K562 (cell line): ENCODE measurements around the gene ACHE. TPM values are rescaled to one million over a fixed set of nuclear protein-coding genes. Genes with fewer than 3 reads are reported as not detected.

ENCODE experiments used
- E2F3 ChIP-seq: fragments of 250-450 bp; sonication (Bioruptor Pico); IDR thresholded peaks from 2 replicates; pipeline ENCODE4 v1.4.0; 2020; ENCODE audit warnings: mild to moderate bottlenecking
- FOXJ2 ChIP-seq: fragments of 200-800 bp; sonication (Bioruptor generic); IDR thresholded peaks from 2 replicates; pipeline ENCODE4 v1.6.1; 2016; ENCODE audit warnings: missing genetic modification characterization, missing compliant biosample characterization
- FOXJ3 ChIP-seq: sonication (generic); formaldehyde crosslinking; IDR thresholded peaks from 2 replicates; pipeline ENCODE4 v1.4.0; 2020; ENCODE audit warnings: mild to moderate bottlenecking, missing genetic modification reagents
- FOXO4 ChIP-seq: fragments of 450-650 bp; formaldehyde crosslinking; IDR thresholded peaks from 2 replicates; pipeline ENCODE4 v1.4.0; 2020; ENCODE audit warnings: mild to moderate bottlenecking, moderate library complexity
- MEIS2 ChIP-seq: fragments of 450-650 bp; IDR thresholded peaks from 2 replicates; pipeline ENCODE4 v1.6.1; 2014; ENCODE audit warnings: mild to moderate bottlenecking; ENCODE audit not compliant: partially characterized antibody
- NFATC3 ChIP-seq: fragments of 450-650 bp; IDR thresholded peaks from 2 replicates; pipeline ENCODE4 v1.6.1; 2017; ENCODE audit warnings: mild to moderate bottlenecking
- NR1H2 ChIP-seq: sonication (generic); formaldehyde crosslinking; IDR thresholded peaks from 2 replicates; pipeline ENCODE4 v1.4.0; 2020; ENCODE audit warnings: mild to moderate bottlenecking, missing genetic modification reagents
- NR4A1 ChIP-seq, 2 experiments: fragments of 250-450 bp in 1 of 2; fragments of 450-650 bp in 1 of 2; sonication (Bioruptor Pico) in 1 of 2; IDR thresholded peaks; 2 replicates each; pipeline versions ENCODE4 v1.4.0 to v1.6.1; 2016 to 2020; ENCODE audit warnings: mild to moderate bottlenecking in 2 of 2, missing compliant biosample characterization in 1 of 2, missing genetic modification characterization in 1 of 2, moderate library complexity in 1 of 2
- STAG1 ChIP-seq: sonication (generic); formaldehyde crosslinking; IDR thresholded peaks from 2 replicates; pipeline ENCODE4 v1.5.0; 2020; ENCODE audit warnings: missing genetic modification reagents, borderline replicate concordance
- ZBTB8A ChIP-seq: fragments of 450-650 bp; IDR thresholded peaks from 2 replicates; pipeline ENCODE4 v1.6.1; 2018; ENCODE audit warnings: mild to moderate bottlenecking, moderate library complexity; ENCODE audit not compliant: partially characterized antibody
- ZNF408 ChIP-seq: fragments of 250-450 bp; sonication (Bioruptor Pico); IDR thresholded peaks from 2 replicates; pipeline ENCODE4 v1.4.0; 2020; ENCODE audit warnings: low read depth, mild to moderate bottlenecking, moderate library complexity
- ZZZ3 ChIP-seq: fragments of 450-650 bp; IDR thresholded peaks from 2 replicates; pipeline ENCODE4 v1.6.1; 2016; ENCODE audit warnings: antibody characterized with exemption, mild to moderate bottlenecking, moderate library complexity
- polyA plus RNA-seq, 8 experiments: library from polyadenylated mRNA; depleted of rRNA in 4 of 8; stranded (reverse) in 5 of 8; unstranded in 3 of 8; fragments of >200 nt; fragmentation: Nextera tagmentation in 2 of 8; fragmentation: Illumina TruSeq in 1 of 8; extraction: Ambion mirVana in 2 of 8; extraction: Trizol in 1 of 8; gene quantifications; 2 replicates each; pipeline versions ENCODE4 v1.2.1 to v1.2.3, GENCODE V29; 2011 to 2014; ENCODE audit warnings: inconsistent platforms in 1 of 8, missing spikeins in 1 of 8
- total RNA-seq, 7 experiments: library from RNA; depleted of rRNA in 6 of 7; stranded (reverse); fragments of >200 nt in 6 of 7; fragmentation: Illumina TruSeq in 2 of 7; extraction: Trizol in 2 of 7; gene quantifications; 2 replicates each; pipeline versions ENCODE4 v1.2.1 to v1.2.3, GENCODE V29; 2011 to 2021; ENCODE audit warnings: low replicate concordance in 1 of 7
- TF ChIP-seq, protein P1 (sequence below): fragments of 200-800 bp; sonication (Bioruptor generic); IDR thresholded peaks from 2 replicates; pipeline ENCODE4 v1.6.1; 2017; ENCODE audit warnings: missing genetic modification characterization, missing compliant biosample characterization
- TF ChIP-seq, protein P2 (sequence below): sonication (generic); formaldehyde crosslinking; IDR thresholded peaks from 2 replicates; pipeline ENCODE4 v1.8.1; 2023; ENCODE audit warnings: mild to moderate bottlenecking, missing genetic modification reagents
- TF ChIP-seq, protein P3 (sequence below): IDR thresholded peaks from 2 replicates; pipeline ENCODE4 v1.6.1; 2011; ENCODE audit not compliant: insufficient read length; ENCODE audit errors: extremely low read depth

ACHE gene
- total and polyA plus RNA-seq, 9 of the 15 experiments (the other 6 are each of a cell fraction or from before 2014, with no cell fraction given) = 0.04 to 8.8 (median 1.9) TPM

DNA sequence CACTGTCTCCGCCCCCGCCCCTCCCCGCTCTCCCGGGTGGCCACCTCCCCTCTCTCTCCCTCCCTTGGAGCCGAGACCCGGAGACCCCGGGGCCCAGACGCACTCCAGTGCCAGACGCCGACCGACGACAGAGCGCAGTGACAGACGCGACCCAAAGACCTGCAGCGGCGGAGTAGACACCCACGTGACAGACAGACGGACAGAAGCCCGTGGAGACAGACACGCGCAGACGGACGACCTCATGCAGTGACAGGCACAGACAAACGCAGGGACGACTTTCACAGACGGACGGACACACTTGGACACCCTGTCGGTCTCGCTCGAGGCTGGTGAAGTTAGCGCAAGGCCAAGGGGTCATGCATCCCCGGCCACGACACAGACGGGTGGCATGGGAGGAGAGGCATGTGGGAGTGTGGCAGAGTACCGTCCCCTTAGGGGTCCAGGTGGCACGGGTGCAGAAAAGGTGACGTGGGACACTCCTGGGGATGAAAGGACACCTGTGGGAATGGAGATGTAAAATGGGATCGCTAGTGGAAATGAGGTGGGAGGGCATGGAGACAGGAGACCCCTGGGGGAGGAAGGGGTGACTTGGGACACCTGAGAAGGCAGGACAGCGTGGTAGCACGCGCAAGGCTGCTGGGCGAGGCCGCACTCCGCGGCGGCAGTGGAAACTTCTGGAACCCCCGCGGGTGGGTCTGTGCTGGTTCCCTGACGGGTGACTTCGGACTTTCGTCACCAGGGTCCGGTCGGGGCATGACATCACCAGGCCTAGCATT, 456 bp upstream of the ACHE start (continued):
- TF ChIP-seq MEIS2 (no peak), FOXO4 (no peak), ZNF408 (no peak), ZZZ3 (no peak), NFATC3 (no peak), NR1H2 (CRISPR knock-in tag) (no peak), ZBTB8A (no peak), E2F3 (no peak), STAG1 (CRISPR knock-in tag) (no peak), FOXJ2 (tag) (no peak), NR4A1 (CRISPR knock-in tag; IDR thresholded peaks at IDR 0.05) (no peak), NR4A1 (tag; IDR thresholded peaks at IDR 0.05) (no peak), FOXJ3 (no peak)
- TF ChIP-seq, protein P1, sequence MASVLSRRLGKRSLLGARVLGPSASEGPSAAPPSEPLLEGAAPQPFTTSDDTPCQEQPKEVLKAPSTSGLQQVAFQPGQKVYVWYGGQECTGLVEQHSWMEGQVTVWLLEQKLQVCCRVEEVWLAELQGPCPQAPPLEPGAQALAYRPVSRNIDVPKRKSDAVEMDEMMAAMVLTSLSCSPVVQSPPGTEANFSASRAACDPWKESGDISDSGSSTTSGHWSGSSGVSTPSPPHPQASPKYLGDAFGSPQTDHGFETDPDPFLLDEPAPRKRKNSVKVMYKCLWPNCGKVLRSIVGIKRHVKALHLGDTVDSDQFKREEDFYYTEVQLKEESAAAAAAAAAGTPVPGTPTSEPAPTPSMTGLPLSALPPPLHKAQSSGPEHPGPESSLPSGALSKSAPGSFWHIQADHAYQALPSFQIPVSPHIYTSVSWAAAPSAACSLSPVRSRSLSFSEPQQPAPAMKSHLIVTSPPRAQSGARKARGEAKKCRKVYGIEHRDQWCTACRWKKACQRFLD (CRISPR knock-in tag) = no peak
- TF ChIP-seq, protein P2, sequence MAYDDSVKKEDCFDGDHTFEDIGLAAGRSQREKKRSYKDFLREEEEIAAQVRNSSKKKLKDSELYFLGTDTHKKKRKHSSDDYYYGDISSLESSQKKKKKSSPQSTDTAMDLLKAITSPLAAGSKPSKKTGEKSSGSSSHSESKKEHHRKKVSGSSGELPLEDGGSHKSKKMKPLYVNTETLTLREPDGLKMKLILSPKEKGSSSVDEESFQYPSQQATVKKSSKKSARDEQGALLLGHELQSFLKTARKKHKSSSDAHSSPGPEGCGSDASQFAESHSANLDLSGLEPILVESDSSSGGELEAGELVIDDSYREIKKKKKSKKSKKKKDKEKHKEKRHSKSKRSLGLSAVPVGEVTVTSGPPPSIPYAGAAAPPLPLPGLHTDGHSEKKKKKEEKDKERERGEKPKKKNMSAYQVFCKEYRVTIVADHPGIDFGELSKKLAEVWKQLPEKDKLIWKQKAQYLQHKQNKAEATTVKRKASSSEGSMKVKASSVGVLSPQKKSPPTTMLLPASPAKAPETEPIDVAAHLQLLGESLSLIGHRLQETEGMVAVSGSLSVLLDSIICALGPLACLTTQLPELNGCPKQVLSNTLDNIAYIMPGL (CRISPR knock-in tag) = no peak; the same call in 1 of the 2 replicates
- TF ChIP-seq, protein P3, sequence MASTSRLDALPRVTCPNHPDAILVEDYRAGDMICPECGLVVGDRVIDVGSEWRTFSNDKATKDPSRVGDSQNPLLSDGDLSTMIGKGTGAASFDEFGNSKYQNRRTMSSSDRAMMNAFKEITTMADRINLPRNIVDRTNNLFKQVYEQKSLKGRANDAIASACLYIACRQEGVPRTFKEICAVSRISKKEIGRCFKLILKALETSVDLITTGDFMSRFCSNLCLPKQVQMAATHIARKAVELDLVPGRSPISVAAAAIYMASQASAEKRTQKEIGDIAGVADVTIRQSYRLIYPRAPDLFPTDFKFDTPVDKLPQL = no peak
